ENCODE measurements around the gene DDIAS. TPM values are rescaled to one million over a fixed set of nuclear protein-coding genes. Genes with fewer than 3 reads are reported as not detected.
"Not testable (repeated sequence)": the region's sequence is repeated elsewhere in the genome, so short reads cannot be mapped to it uniquely, and the experiment has no call there.

The DDIAS gene
- total RNA-seq, 2 donors from 2014 or later = 1.2 TPM; not detected in 1

DNA sequence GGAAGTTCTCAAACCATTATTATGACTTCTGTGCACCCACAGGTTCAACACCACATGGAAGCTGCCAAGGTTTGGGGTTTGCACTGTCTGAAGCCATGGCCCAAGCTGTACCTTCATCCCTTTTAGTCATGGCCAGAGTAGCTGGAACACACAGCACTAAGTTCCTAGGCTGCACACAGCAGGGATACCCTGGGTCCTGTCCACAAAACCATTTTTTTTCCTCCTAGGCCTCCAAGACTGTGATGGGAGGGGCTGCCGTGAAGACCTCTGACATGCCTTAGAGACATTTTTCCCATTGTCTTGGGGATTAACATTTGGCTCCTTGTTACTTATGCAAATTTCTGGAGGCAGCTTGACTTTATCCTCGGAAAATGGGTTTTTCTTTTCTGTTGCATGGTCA lies 42.7 kb downstream of the DDIAS start:
- no peak for ATAC-seq (ENCODE audit: insufficient number of reproducible peaks, low FRiP score, low read depth)
- no peak overlapping the region for H3K27ac ChIP-seq
- H3K27me3 ChIP-seq (replicated peaks; ENCODE audit: insufficient read depth) = no peaks in the 10 kb centered on the region
- H3K4me1 ChIP-seq (ENCODE audit: control insufficient read depth in 1 of 2, low read depth in 2 of 2) = no peaks in the 10 kb centered on the region
- DNase-seq (ENCODE audit: low spot score) = no peak
- H3K4me3 ChIP-seq = no peak overlapping the region
- TF ChIP-seq, protein P1, sequence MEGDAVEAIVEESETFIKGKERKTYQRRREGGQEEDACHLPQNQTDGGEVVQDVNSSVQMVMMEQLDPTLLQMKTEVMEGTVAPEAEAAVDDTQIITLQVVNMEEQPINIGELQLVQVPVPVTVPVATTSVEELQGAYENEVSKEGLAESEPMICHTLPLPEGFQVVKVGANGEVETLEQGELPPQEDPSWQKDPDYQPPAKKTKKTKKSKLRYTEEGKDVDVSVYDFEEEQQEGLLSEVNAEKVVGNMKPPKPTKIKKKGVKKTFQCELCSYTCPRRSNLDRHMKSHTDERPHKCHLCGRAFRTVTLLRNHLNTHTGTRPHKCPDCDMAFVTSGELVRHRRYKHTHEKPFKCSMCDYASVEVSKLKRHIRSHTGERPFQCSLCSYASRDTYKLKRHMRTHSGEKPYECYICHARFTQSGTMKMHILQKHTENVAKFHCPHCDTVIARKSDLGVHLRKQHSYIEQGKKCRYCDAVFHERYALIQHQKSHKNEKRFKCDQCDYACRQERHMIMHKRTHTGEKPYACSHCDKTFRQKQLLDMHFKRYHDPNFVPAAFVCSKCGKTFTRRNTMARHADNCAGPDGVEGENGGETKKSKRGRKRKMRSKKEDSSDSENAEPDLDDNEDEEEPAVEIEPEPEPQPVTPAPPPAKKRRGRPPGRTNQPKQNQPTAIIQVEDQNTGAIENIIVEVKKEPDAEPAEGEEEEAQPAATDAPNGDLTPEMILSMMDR (IDR thresholded peaks at IDR 0.05) = no peak
- no peaks in the 10 kb centered on the region for H3K36me3 ChIP-seq
- no peaks in the 10 kb centered on the region for H3K9me3 ChIP-seq

DNA sequence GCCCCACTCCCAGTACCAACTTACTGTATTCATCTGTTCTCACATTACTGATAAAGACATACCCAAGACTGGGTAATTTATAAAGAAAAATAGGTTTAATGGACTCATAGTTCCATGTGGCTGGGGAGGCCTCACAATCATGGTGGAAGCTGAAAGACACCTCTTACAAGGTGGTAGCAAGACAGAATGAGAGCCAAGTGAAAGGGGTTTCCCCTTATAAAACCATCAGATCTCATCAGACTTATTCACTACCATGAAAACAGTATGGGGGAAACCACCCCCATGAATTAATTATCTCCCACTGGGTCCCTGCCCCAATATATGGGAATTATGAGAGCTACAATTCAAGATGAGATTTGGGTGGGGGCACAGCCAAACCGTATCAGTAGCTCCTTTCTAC lies 43.5 kb downstream of the DDIAS start:
- DNase-seq (ENCODE audit: low spot score); H3K27me3 ChIP-seq (replicated peaks; ENCODE audit: insufficient read depth); H3K4me1 ChIP-seq (ENCODE audit: control insufficient read depth in 1 of 2, low read depth in 2 of 2); H3K27ac ChIP-seq; H3K36me3 ChIP-seq; H3K4me3 ChIP-seq; H3K9me3 ChIP-seq; ATAC-seq (ENCODE audit: insufficient number of reproducible peaks, low FRiP score, low read depth): not testable (repeated sequence)

DNA sequence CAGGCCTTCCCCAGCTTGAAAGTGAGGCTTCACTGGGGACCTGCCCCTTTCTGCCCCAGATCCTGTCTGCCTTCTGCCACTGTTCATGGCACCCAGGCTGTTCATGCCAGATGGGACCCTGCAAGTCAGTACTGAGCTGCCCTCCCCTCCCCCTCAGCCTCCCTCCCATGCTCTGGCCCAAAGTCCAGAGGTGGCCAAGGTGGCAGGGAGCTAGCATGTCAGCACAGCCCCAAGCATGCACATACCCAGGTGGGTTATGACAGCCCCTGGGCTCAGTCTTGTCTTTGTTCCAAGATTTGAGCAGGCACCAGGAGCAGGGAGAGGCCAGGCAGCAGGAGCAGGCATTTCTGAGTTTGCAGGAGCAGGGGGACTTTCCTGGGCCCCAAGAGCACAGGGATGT lies 44.1 kb downstream of the DDIAS start:
- H3K4me3 ChIP-seq = no peak overlapping the region
- H3K27ac ChIP-seq = no peak overlapping the region
- no peaks in the 10 kb centered on the region for H3K27me3 ChIP-seq (replicated peaks; ENCODE audit: insufficient read depth)
- TF ChIP-seq, protein P1 (IDR thresholded peaks at IDR 0.05) = no peak
- DNase-seq (ENCODE audit: low spot score) (no peak), ATAC-seq (ENCODE audit: insufficient number of reproducible peaks, low FRiP score, low read depth) (no peak)
- H3K9me3 ChIP-seq = no peaks in the 10 kb centered on the region
- H3K36me3 ChIP-seq = no peaks in the 10 kb centered on the region
- no peaks in the 10 kb centered on the region for H3K4me1 ChIP-seq (ENCODE audit: control insufficient read depth in 1 of 2, low read depth in 2 of 2)

DNA sequence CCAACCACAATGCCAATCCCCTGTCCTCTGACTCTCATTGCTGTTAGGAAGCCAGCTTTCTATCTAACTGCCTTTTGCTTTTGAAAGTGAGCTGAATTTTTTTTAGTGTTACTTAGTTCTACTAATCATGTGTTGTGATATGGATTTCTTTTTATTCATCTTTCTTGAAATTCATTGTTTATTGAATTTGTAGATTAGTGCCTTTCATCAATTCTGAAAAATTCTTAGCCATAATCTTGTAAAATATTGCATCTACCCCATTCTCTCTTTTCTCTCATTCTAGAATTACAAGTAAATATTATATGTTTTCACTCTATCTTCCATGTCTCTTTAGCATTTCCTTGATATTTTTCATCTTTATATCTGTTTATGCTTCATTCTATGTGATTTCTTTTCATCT lies 47.8 kb downstream of the DDIAS start:
- no peaks in the 10 kb centered on the region for H3K27me3 ChIP-seq (replicated peaks; ENCODE audit: insufficient read depth)

DNA sequence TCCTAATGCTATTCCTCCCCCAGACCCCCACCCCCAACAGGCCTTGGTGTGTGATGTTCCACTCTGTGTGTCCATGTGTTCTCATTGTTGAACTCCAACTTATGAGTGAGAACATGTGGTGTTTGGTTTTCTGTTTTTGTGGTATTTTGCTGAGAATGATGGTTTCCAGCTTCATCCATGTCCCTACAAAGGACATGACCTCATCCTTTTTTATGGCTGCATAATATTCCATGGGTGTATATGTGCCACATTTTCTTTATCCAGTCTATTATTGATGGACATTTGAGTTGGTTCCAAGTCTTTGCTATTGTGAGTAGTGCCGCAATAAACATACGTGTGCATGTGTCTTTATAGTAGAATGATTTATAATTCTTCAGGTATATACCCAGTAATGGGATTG lies 49.0 kb downstream of the DDIAS start:
- H3K27ac ChIP-seq; H3K9me3 ChIP-seq; DNase-seq (ENCODE audit: low spot score); H3K36me3 ChIP-seq; H3K4me1 ChIP-seq (ENCODE audit: control insufficient read depth in 1 of 2, low read depth in 2 of 2); H3K27me3 ChIP-seq (replicated peaks; ENCODE audit: insufficient read depth); H3K4me3 ChIP-seq; ATAC-seq (ENCODE audit: insufficient number of reproducible peaks, low FRiP score, low read depth): not testable (repeated sequence)

More for the DNA sequence above, 47.8 kb downstream of the DDIAS start:
- H3K27ac ChIP-seq = no peak overlapping the region
- no peak for ATAC-seq (ENCODE audit: insufficient number of reproducible peaks, low FRiP score, low read depth)
- TF ChIP-seq, protein P1 (IDR thresholded peaks at IDR 0.05) = no peak
- H3K9me3 ChIP-seq = peaks cover 3% of the 10 kb centered on the region
- DNase-seq (ENCODE audit: low spot score) = no peak
- no peak overlapping the region for H3K4me3 ChIP-seq
- no peaks in the 10 kb centered on the region for H3K4me1 ChIP-seq (ENCODE audit: control insufficient read depth in 1 of 2, low read depth in 2 of 2)
- H3K36me3 ChIP-seq = no peaks in the 10 kb centered on the region

DNA sequence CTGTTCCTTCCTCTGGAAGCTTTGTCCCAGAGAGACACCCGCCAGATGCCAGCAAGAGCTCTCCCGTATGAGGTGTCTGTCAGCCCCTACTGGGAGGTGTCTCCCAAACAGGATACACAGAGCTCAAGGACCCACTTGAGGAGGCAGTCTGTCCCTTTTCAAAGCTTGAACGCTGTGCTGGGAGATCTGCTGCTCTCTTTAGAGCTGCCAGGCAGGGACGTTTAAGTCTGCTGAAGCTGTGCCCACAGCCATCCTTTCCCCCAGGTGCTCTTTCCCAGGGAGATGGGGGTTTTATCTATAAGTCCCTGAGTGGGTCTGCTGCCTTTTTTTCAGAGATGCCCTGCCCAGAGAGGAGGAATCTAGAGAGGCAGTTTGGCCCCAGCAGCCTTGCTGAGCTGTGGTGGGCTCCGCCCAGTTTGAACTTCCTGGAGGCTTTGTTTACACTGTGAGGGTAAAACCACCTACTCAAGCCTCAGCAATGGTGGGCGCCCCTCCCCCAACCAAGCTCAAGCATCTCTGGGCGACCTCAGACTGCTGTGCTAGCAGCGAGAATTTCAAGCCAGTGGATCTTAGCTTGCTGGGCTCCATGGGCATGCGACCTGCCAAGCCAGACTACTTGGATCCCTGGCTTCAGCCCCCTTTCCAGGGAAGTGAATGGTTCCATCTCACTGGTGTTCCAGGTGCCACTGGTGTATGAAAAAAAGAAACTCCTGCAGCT lies 54.4 kb downstream of the DDIAS start:
- not testable (repeated sequence) for DNase-seq (ENCODE audit: low spot score); H3K36me3 ChIP-seq; ATAC-seq (ENCODE audit: insufficient number of reproducible peaks, low FRiP score, low read depth); H3K27ac ChIP-seq; H3K9me3 ChIP-seq; H3K27me3 ChIP-seq (replicated peaks; ENCODE audit: insufficient read depth); H3K4me3 ChIP-seq; H3K4me1 ChIP-seq (ENCODE audit: control insufficient read depth in 1 of 2, low read depth in 2 of 2)
